Measurements from ENCODE around the gene MX2.
A peak's percentile ranks its signal among the peaks of the same experiment; 100 is the strongest.

MX2 gene

GRCh38 chr21:41365377-41366107, 3.7 kb downstream of the MX2 start:
- no peak for DNase-seq (ENCODE audit: low spot score)

DNA sequence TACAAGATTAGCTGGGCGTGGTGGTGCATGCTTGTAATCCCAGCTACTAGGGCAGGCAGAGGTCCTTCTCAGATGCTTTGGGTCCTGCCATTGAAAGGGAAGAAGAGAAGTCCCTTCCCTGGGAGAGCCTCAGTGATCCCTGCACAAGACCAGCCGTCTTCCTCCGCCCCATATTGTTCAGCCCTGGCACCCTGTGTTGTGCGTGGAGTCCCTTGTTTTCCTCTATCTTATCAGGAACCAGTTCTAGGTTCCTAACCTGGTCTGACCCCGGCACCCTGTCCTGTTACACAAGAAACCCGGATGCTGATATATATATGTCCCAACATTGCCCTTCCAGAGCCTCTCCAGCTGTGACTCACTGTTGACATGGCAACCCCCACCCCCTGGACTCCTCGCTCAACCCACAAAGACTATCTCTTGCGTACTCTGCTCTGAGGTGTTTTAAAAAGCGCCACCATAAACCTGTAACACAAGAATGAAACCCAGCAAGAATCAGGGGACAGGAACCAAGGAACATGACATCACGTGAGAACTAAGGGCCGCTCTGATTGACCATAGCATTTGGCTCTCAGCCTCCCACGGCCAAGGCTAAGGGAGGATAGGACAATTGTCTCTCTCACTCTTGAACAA, 4.8 kb downstream of the MX2 start:
- DNase-seq (ENCODE audit: low spot score) = no peak

DNA sequence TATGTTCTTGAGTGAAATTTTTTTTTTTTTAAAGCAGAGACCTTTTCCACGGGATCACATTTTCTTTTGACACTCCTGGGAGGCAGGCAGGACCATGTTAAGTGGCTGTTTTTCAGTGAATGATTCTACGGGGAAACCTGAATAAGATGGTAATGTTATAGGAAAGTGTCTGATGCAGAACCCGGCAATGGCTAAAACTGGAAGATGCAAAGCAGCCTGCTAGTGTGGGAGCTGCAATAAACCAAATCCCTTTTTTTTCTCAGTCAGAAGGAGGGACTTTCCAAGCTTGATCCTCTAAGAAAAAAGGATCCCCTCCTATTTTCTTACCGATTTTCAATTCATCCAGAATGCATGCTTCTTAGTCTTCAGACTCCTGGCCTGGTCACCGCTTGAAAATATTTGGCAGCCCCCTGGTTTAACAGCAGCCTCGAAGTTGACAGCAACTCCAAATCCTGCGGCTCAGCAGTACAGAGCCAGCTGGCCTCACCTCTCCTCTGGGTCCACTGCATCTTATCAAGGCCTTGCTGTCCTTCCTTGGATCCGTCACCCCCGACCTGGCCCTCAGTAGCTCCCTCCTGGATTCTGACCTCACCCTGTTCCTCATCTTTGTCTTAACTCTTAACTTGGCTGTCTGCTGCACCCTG, 5.6 kb downstream of the MX2 start:
- DNase-seq (ENCODE audit: low spot score) = no peak

- peak; percentile 11 for DNase-seq (ENCODE audit: low spot score)
Observed at GRCh38 chr21:41367945-41368734, 6.3 kb downstream of the MX2 start.

- no peak for DNase-seq (ENCODE audit: low spot score)
Observed at GRCh38 chr21:41368735-41369104, 6.9 kb downstream of the MX2 start.

- DNase-seq (ENCODE audit: low spot score) = no peak
Observed at GRCh38 chr21:41369105-41369919, 7.5 kb downstream of the MX2 start.

DNA sequence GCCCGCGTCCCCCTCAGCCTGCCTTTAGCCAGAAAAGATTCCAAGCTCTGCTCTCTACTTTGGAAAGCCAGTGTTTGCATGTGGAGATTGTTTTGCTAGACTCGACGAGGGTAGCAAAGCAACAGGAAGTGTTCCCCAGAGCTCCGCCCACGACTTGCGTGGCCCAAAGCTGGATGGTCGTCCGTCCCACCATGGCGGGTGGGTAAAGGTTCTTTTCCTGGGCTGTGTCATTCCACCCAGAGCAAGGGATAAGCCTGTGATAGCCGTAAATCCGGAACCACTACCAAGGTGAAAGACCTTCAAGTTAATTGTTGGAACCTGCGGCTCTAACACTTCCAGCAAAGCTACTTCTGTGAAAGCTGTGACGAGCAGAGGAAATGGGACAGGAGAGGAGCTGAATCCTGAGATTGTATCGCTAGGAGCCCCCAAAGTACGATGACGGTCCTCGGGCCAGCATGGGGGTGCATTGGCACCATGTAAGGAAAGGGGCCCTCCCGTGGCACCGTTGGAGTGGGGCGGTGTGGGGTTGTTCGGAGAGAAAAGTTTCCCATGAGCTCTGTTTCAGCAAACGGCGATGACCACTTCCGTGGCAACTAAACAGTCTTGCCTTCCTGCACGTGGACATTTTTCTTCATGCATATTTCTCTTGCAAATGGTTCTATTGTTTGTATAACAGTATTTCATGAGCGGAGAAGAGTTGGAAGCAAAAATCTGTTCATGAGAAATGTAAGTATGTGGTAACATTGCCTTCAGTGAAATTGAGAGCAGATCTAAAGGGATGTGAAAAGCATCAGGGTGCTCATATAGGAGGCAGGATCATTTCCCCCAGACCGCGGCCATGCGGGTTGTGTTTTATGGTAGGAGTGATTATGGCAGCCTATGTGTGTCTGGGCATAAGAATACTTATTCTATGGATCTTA, 8.4 kb downstream of the MX2 start:
- no peak for DNase-seq (ENCODE audit: low spot score)

DNA sequence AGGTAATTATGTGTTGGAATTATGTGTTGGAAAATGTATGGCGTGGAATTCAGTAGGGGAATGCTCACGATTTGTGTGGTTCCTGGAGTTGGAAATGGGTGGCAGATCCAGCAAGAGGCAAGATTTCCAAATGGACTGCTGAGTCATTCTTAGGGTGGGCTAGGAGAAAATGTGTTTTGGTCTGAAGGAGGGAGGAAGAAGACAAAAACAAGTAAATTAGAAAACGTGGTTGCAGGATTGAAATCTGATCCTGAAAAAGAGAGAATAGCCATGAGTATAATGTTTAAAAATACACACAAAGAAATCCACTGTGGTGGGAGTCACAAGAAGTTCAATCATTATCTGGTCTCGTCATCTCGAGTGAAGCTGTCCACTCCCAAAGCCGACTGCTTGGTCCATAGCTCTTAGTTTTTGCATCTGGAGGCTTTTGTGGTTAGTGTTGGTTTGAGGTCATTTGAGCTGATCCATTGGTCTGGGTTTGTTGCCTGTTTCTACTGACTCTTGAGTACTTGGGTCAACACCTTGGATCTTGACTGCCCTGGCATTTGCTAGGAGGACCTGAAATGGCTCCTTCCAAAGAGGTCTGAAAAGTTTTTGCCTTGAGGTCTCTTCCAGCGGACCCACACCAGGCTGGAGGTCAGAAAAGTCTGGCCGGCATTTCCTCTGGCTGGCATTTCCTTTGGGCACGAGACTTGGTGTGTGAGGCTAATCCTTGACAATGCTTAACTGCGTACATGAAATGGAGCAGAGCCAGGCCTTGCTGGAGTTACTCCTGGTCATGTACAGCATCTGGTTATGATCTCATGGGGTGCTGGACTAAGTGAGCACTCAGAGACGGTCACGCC, 9.2 kb downstream of the MX2 start:
- no peak for DNase-seq (ENCODE audit: low spot score)

- no peak for DNase-seq (ENCODE audit: low spot score)
Observed at GRCh38 chr21:41371685-41372030, 9.8 kb downstream of the MX2 start.

GRCh38 chr21:41373253-41373652, 11.4 kb downstream of the MX2 start:
- DNase-seq (ENCODE audit: low spot score) = no peak

DNA sequence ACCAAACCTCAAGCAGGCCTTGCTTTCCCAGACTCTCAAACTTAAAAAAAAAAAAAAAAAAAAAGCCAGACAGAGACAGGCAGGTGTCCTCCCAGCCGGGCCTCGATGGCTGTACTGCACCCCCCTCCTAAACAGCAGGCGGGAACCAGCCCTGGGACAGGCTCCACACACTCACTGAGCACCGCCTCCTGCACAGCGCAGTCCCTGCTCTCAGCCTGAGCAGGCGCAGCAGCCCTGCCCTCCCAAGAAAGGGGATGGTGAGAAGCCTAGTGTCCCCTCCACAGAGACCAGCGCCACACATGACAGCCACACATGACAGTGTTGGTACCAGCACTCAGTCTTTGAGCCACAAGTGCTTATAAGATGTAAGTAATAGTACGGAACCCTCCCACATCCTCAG, 11.9 kb downstream of the MX2 start:
- DNase-seq (ENCODE audit: low spot score) = no peak

DNA sequence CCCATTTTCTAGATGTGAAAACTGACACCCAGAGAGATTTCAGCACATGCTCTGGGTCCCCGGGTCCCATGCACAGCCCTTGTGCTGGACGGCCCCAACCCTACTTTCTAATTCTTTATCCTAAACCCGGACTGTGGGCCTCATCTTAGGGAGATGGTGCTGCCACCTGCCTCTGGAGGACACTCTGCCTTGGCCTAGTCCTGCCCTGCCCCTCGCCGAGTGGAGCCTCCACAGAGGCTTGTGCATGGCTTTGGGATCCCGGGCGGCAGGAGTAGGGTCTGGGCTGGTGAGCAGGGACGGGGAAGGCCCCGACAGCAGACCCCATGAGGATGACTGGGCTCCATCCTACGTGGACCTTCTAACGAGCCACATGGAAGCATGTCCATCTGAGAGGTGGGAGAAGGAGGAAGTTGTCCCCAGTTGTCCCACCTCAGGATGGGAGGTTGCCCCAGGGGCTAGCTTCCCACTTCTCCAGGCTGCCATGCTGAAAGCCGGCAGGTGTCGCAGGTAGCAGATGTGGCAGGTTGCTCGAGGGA, 12.4 kb downstream of the MX2 start:
- no peak for DNase-seq (ENCODE audit: low spot score)

DNA sequence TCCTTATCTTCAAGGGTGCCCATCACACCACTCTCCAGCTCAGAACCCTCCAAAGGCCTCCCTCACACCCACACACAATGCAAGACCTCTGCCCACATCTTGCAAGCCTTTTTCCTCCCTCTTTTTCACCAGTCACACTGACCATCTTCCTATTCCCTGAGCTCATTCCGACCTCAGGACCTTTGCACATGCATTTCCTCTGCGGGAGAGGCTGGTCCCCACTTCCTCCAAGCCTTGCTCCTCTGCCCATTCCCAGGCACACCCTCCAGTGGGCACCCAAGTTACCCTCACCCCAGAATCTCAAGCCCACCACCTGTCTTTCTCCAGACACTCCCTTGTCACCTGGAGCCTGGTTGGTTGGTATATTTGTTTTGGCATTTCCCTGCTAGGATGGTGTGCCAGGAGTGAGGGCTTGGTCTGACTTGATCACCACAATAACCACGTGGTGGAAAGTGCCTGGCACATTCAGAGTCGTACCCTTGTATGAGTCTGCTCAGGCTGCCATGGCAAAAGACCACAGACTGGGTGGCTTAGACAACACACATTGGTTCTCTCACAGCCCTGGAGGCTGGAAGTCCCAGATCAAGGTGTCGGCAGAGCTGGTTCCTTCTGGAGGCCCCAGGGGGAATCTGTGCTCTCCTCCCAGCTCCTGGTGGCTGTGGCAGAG, 13.2 kb downstream of the MX2 start:
- DNase-seq (ENCODE audit: low spot score) = no peak

- DNase-seq (ENCODE audit: low spot score) = no peak
Observed at GRCh38 chr21:41375875-41376274, 14.0 kb downstream of the MX2 start.

DNA sequence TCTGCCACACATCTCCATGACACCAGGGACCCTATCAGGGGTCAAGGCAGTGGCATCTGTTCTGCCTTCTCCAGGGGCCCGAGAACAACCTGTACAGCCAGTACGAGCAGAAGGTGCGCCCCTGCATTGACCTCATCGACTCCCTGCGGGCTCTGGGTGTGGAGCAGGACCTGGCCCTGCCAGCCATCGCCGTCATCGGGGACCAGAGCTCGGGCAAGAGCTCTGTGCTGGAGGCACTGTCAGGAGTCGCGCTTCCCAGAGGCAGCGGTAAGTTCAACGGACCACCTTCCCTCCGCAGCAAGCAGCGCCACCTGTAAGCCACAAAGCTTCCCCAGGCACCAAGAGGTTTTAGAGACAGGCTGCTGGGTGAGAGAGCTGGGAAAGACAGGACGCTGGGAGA, 15.9 kb downstream of the MX2 start:
- DNase-seq (ENCODE audit: low spot score) = no peak

GRCh38 chr21:41378849-41379248, 17.0 kb downstream of the MX2 start:
- no peak for DNase-seq (ENCODE audit: low spot score)

DNA sequence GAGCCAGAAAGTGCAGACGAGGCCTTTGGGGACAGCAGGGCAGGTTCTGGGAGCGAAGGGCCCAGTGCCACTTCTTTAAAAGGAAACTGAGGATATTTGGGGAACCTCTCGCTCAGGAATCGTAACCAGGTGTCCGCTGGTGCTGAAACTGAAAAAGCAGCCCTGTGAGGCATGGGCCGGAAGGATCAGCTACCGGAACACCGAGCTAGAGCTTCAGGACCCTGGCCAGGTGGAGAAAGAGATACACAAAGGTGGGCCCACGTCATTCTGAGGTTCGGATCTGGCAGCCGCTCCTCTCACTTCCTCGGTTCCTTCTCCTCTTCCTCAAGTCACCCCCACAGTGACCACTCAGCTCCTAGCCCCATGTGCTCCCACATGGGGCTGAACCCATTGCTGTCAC, 18.1 kb downstream of the MX2 start:
- no peak for DNase-seq (ENCODE audit: low spot score)

GRCh38 chr21:41381731-41382130, 19.9 kb downstream of the MX2 start:
- no peak for DNase-seq (ENCODE audit: low spot score)

All from globus pallidus (tissue), 1 donor.